ENCODE results near the gene LAMA5.

Gene LAMA5, protein sequence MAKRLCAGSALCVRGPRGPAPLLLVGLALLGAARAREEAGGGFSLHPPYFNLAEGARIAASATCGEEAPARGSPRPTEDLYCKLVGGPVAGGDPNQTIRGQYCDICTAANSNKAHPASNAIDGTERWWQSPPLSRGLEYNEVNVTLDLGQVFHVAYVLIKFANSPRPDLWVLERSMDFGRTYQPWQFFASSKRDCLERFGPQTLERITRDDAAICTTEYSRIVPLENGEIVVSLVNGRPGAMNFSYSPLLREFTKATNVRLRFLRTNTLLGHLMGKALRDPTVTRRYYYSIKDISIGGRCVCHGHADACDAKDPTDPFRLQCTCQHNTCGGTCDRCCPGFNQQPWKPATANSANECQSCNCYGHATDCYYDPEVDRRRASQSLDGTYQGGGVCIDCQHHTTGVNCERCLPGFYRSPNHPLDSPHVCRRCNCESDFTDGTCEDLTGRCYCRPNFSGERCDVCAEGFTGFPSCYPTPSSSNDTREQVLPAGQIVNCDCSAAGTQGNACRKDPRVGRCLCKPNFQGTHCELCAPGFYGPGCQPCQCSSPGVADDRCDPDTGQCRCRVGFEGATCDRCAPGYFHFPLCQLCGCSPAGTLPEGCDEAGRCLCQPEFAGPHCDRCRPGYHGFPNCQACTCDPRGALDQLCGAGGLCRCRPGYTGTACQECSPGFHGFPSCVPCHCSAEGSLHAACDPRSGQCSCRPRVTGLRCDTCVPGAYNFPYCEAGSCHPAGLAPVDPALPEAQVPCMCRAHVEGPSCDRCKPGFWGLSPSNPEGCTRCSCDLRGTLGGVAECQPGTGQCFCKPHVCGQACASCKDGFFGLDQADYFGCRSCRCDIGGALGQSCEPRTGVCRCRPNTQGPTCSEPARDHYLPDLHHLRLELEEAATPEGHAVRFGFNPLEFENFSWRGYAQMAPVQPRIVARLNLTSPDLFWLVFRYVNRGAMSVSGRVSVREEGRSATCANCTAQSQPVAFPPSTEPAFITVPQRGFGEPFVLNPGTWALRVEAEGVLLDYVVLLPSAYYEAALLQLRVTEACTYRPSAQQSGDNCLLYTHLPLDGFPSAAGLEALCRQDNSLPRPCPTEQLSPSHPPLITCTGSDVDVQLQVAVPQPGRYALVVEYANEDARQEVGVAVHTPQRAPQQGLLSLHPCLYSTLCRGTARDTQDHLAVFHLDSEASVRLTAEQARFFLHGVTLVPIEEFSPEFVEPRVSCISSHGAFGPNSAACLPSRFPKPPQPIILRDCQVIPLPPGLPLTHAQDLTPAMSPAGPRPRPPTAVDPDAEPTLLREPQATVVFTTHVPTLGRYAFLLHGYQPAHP (N-terminal part only)

GRCh38 chr20:62367136-62367632 is at the start of gene LAMA5:
Gene LAMA5, minus strand, starts transcription at chr20:62367312. Its CDS starts 67 bp downstream, at chr20:62367245.
- no peak for DNase-seq (ENCODE audit: low spot score)
- Mint-ChIP-seq H3K27ac (no peak within 1 kb of the TSS), H3K27me3 (ENCODE audit: low read depth) (peaks cover 26% of the 10 kb centered on the region), H3K36me3 (ENCODE audit: low read depth) (no peaks in the 10 kb centered on the region), H3K4me1 (ENCODE audit: low read depth) (no peaks in the 10 kb centered on the region), H3K9me3 (no peaks in the 10 kb centered on the region), H3K4me3 (peak within 1 kb of the TSS; percentile 62)

DNA sequence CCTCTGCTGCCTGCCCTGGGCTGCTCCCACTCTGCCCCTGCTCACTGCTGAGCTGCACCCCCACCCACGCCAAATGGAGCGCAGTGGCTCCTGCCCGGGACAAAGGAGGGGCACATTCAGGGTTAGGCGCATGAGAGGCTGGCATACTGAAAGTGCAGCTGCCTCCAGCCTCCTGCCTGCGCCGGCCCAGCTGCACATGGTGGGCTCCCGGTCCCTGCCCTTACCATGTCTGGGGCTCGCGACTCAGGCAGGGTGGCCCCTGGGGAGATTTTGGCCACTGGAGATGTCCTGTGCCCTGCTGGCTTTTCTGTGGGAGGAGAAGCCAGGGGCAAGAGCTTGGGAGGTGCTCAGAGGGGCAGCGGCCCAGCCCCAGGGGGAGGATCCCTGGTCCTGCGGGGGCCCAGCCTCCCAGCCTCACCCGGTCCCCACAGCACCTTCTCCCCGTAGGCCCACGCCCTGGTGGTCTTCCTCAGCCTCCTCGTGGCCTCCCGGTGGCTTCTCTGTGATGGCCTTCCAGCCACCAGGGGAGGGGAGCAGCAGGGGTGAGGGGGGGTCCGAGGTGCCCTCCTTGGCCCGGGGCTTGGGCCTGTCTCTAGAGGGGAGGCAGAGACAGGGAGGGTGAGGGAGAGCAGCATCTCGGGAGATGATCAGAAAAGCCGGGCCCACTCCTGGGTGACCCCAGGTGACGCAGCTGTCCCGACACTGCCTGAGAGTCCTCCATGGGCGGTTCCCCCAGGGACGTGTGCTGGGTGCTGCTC is 48.4 kb upstream of the LAMA5 start:
- no peak overlapping the region for H3K4me3 Mint-ChIP-seq
- no peaks in the 10 kb centered on the region for H3K27me3 Mint-ChIP-seq (ENCODE audit: low read depth)
- no peak for DNase-seq (ENCODE audit: low spot score)
- H3K27ac Mint-ChIP-seq: no peak overlapping the region
- H3K36me3 Mint-ChIP-seq (ENCODE audit: low read depth): no peaks in the 10 kb centered on the region
- H3K9me3 Mint-ChIP-seq: no peaks in the 10 kb centered on the region
- H3K4me1 Mint-ChIP-seq (ENCODE audit: low read depth): no peaks in the 10 kb centered on the region

GRCh38 chr20:62413896-62414481 is 46.9 kb upstream of the LAMA5 start:
- DNase-seq (ENCODE audit: low spot score): no peak
- no peak overlapping the region for H3K27ac Mint-ChIP-seq

DNA sequence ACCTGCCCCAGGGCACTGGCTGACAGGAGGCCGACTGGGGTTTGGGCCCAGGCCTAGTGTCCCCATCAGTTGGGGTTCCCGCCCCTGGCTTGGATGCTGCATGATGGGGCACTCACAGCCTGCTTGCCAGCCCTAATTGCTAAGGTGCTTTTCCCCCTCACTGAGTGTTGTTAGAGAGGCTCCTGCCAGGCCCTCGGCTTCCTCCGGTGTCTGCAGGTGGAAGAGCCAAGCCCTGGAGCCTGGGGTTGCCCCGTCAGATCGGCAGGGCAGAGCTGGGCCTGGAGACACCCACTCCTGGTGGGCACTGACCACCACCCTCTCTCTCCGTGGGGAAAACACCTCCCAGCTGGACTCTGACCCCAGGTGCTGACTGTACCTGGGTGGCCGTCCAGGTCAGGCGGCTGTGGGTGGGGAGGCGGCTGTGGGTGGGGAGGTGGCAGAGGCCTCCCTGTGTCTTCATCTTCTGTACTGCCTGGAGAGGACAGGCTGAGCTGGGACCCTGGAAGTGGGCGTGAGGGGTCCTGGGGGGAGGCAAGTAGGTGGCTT is 46.0 kb upstream of the LAMA5 start:
- H3K36me3 Mint-ChIP-seq (ENCODE audit: low read depth): no peaks in the 10 kb centered on the region
- no peak for DNase-seq (ENCODE audit: low spot score)
- no peak overlapping the region for H3K4me3 Mint-ChIP-seq
- no peak overlapping the region for H3K27ac Mint-ChIP-seq
- H3K27me3 Mint-ChIP-seq (ENCODE audit: low read depth): no peaks in the 10 kb centered on the region
- no peaks in the 10 kb centered on the region for H3K9me3 Mint-ChIP-seq
- peaks cover 8% of the 10 kb centered on the region for H3K4me1 Mint-ChIP-seq (ENCODE audit: low read depth)

More at GRCh38 chr20:62413896-62414481, 46.9 kb upstream of the LAMA5 start:
- Mint-ChIP-seq H3K36me3 (ENCODE audit: low read depth) (no peaks in the 10 kb centered on the region), H3K4me1 (ENCODE audit: low read depth) (peaks cover 8% of the 10 kb centered on the region), H3K27me3 (ENCODE audit: low read depth) (no peaks in the 10 kb centered on the region), H3K4me3 (no peak overlapping the region), H3K9me3 (no peaks in the 10 kb centered on the region)

- H3K27ac Mint-ChIP-seq: no peak overlapping the region
- no peak for DNase-seq (ENCODE audit: low spot score)
Observed at GRCh38 chr20:62412194-62413024, 45.3 kb upstream of the LAMA5 start.

GRCh38 chr20:62411479-62412193 is 44.5 kb upstream of the LAMA5 start:
- Mint-ChIP-seq H3K27ac (no peak overlapping the region), H3K9me3 (no peaks in the 10 kb centered on the region), H3K36me3 (ENCODE audit: low read depth) (no peaks in the 10 kb centered on the region), H3K27me3 (ENCODE audit: low read depth) (no peaks in the 10 kb centered on the region), H3K4me3 (no peak overlapping the region), H3K4me1 (ENCODE audit: low read depth) (peaks cover 11% of the 10 kb centered on the region)
- no peak for DNase-seq (ENCODE audit: low spot score)

More at GRCh38 chr20:62412194-62413024, 45.3 kb upstream of the LAMA5 start:
- H3K9me3 Mint-ChIP-seq: no peaks in the 10 kb centered on the region
- peaks cover 11% of the 10 kb centered on the region for H3K4me1 Mint-ChIP-seq (ENCODE audit: low read depth)
- H3K27me3 Mint-ChIP-seq (ENCODE audit: low read depth): no peaks in the 10 kb centered on the region
- no peak overlapping the region for H3K4me3 Mint-ChIP-seq
- no peaks in the 10 kb centered on the region for H3K36me3 Mint-ChIP-seq (ENCODE audit: low read depth)

DNA sequence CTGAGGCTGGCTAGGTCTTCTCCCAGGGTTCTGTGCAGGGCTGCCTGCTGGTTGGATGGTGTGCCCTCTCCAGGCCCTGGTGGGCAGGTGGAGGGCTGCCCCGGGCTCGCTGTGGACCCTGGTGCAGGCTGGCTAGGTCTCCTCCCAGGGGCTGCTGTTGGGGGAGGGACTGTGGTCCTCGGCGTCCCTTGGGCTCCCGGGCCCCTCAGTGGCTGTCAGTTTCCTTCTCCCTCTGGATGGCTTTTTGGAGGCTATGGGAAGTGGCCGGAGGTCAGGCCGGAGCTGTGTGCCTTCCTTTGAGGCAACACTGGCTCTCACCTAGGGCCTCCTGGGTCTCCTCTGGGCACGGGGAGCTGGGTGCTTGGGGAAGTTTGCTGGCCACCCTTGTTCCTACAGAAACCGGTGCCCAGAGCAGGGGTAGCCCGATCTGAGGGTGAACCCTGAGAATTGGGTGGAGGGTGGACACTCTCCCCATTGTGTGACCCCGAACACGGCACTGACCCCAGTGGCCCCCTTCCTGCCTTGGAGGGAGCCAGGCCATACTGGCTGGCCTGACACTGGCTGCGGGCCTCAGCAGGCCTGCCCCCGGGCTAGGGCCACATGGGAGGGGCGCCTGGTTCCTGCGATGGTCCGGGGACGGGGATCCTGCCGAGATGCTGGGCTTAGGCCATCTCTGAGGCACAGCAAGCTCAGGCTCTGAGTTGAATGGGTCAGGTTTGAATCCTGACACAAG is 43.8 kb upstream of the LAMA5 start:
- Mint-ChIP-seq H3K4me1 (ENCODE audit: low read depth) (peaks cover 15% of the 10 kb centered on the region), H3K9me3 (no peaks in the 10 kb centered on the region), H3K27me3 (ENCODE audit: low read depth) (no peaks in the 10 kb centered on the region), H3K27ac (no peak overlapping the region), H3K4me3 (no peak overlapping the region), H3K36me3 (ENCODE audit: low read depth) (no peaks in the 10 kb centered on the region)
- no peak for DNase-seq (ENCODE audit: low spot score)

GRCh38 chr20:62409931-62410745 is 43.0 kb upstream of the LAMA5 start:
- Mint-ChIP-seq H3K27ac (no peak overlapping the region), H3K9me3 (no peaks in the 10 kb centered on the region), H3K4me3 (no peak overlapping the region), H3K4me1 (ENCODE audit: low read depth) (peaks cover 20% of the 10 kb centered on the region), H3K36me3 (ENCODE audit: low read depth) (no peaks in the 10 kb centered on the region), H3K27me3 (ENCODE audit: low read depth) (no peaks in the 10 kb centered on the region)
- DNase-seq (ENCODE audit: low spot score): peak; percentile 34

DNA sequence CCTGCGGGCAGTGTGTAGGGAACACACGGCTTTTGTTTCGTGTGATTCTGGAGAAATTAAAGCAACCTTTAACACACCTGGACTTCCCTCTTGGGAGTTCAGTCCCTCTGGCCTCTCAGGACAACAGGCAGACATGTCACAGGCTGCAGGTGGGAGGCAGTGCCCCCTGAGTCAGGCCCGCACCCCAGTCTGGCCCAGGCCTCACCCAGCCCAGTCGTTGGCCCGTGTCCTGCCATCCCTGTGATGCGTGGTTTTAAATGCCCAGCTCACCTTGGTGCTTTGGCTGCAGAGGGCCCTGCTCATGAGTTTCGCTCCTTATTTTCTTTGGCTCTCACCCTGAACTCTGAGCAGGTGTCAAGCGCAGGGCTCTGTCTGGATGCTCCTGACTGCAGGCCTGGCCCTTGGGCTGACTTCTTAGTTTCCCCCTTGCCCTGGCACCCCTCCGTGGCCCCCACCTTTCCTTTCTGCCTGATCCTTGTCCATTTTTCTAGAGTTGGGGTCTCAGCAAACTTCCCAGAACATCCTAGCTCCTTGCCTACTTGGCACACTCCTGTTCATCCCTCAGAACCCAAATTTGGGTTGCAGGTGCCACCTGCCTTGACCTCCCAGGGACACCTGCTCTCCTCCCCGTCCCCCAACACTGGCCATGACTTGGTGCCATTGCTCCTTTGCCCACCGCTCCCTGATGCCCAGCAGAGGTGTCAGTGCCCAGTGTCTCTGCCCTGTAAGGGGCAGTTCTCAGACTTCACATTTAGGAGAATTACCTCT is 42.2 kb upstream of the LAMA5 start:
- Mint-ChIP-seq H3K9me3 (no peaks in the 10 kb centered on the region), H3K36me3 (ENCODE audit: low read depth) (no peaks in the 10 kb centered on the region), H3K4me1 (ENCODE audit: low read depth) (peaks cover 20% of the 10 kb centered on the region), H3K27me3 (ENCODE audit: low read depth) (no peaks in the 10 kb centered on the region), H3K27ac (peak overlapping the region; percentile 34), H3K4me3 (peak overlapping the region; percentile 24)
- DNase-seq (ENCODE audit: low spot score): no peak

- Mint-ChIP-seq H3K4me1 (ENCODE audit: low read depth) (peaks cover 23% of the 10 kb centered on the region), H3K36me3 (ENCODE audit: low read depth) (no peaks in the 10 kb centered on the region), H3K27ac (no peak overlapping the region), H3K4me3 (no peak overlapping the region), H3K27me3 (ENCODE audit: low read depth) (no peaks in the 10 kb centered on the region), H3K9me3 (no peaks in the 10 kb centered on the region)
- no peak for DNase-seq (ENCODE audit: low spot score)
Observed at GRCh38 chr20:62408640-62409039, 41.5 kb upstream of the LAMA5 start.

Measured in T-helper 2 cell treated with Interferon-gamma antibody and Interleukin-4, amounts not matched to agents 5 μg/mL and 100 μg/mL, for 36 hours (primary cell).